ENCODE results near the gene LYRM1.

DNA sequence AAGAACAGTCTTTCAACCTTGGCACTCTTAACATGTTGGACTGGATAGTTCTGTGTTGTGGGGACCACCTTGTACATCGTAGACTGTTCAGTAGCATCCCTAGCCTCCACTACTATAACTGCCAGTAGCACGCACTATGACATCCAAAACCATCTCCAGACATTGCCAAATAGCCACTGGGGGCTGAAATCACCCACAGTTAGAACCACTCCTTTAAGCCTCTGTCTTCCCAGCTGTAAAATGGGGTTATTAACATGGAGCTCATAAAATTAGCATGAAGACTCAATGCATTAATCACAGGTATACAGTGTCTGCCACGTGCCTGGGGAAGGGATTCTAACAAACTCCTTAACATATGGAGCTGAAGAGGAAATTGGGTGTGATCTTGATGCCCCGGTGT, 49.7 kb downstream of the LYRM1 start:
- TF ChIP-seq ELK1 (IDR thresholded peaks at IDR 0.05; ENCODE audit: borderline replicate concordance, low read depth, low read length) (no peak), POLR2A (IDR thresholded peaks at IDR 0.05; ENCODE audit: low read depth, low read length) (no peak)

All from IMR-90 (cell line).